ENCODE measurements around the gene EBF3.

The EBF3 gene

GRCh38 chr10:129960481-129961156, 3.5 kb downstream of the EBF3 start:
- no peak for DNase-seq (ENCODE audit: low read depth in 2 of 2, low spot score in 1 of 2)

DNA sequence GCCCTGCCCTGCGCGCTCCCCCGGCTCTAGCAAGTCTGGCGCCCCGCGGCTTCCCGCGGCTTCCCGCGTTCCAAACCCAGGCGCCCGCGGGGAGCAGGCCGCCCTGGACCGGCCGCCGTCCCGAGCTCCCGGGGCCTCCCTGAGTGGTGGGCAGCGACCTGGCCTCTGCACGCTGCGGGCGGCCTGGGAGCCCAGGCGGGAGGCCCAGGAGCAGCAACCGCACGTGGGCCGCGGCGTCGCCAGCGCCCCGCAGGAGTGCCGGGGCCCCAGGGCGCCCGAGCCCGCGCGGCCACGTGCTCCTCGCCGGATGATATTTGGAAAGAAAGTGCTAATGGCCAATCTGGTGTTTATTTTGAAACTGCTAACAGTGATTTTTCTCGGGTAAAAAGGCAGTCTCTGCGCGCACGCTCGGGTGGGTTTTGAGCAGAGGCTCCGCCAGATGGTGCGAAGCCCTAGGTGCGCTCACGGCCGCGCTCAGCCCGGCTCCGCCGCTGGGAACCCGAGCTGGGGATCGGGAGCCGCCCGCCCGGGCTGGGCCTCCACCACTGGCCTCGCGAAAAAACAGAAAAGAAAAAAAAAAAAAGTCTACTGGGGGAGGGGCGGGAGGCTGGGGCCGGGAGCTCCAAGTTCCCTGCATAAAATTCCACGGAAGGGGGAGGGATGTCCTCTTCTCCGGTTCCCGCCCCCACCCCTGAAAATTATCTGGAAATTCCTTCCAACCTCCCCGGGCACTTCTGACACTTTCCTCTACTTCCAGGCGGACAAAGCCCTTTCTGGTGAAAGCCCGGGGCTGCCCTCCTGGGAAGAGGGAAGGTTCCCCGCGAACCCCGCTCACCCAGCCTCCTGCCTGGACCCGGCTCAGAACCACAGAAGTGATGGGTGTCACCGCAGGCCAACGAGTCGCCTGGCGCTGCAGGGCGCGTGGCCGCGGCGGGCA, 4.3 kb downstream of the EBF3 start:
- no peak for DNase-seq (ENCODE audit: low read depth in 2 of 2, low spot score in 1 of 2)

DNA sequence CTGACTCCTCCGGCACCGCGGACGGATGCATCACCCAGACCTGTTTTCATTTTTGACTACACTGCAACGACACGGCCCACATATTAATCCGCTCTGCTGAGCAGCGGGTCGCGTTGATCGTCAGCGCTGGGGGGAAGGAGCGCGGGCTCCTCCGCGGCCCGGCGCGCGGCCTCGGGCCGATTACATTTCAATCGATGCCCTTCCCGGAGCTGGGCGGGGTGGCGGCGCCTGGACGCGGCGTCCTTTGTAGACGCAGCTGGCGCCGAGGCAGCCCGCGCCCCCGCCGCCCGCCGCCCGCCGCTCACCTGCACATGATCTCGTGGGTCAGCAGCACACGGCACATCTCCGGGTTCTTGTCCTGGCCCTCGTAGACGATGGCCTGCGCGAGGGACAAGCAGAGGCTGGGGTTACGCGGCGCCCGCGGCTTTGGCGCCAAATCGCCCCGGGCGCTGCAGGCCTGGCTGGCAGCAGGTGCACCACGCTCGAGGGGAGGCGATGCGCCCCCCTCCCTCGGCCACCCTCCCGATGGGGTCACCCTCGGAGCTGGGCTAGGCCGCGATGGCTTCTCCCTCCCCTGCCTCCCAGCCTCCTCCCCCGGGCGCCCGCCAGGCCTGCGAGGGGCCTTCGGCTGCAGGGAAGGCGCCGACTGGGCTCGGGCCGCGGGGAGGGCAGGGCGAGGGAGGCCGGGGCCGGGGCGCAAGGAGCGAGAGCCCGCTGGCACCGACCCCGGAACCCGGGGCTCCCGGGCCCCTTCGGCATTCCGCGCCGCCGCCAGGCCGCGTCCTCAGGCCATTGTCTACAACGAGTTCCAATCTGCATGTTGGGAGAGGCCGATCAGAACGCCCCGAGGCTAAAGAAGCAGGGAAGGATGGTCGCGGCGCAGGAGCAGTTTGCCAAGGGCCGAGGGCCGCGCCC, 5.2 kb downstream of the EBF3 start:
- DNase-seq (ENCODE audit: low read depth in 2 of 2, low spot score in 1 of 2) = no peak

DNA sequence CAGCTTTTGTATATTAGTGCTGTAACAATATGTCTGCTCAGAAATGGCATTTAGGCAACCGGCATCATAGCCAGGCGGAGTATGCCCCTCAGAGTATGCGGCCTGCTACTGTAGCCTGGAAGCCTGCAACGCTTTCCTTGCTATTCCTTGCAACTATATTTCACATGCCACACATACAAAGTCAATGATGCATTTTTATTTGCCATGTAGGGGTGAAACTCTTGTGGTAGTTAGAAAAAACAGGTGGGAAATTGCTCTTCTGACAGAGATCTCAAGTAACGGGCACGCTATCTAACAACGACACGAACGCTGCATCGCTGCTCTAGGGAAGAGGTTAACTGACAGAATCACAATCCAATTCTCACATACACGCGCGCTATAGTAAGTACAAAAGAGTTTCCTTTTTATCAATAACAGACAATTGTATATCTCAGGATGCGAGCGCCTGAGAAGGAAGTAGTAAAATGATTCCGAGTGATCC, 5.9 kb downstream of the EBF3 start:
- DNase-seq (ENCODE audit: low read depth in 2 of 2, low spot score in 1 of 2) = no peak

- no peak for DNase-seq (ENCODE audit: low read depth in 2 of 2, low spot score in 1 of 2)
Measured at GRCh38 chr10:129956876-129957673, 7.0 kb downstream of the EBF3 start.

- DNase-seq (ENCODE audit: low read depth in 2 of 2, low spot score in 1 of 2) = no peak
Measured at GRCh38 chr10:129956286-129956670, 7.8 kb downstream of the EBF3 start.

DNA sequence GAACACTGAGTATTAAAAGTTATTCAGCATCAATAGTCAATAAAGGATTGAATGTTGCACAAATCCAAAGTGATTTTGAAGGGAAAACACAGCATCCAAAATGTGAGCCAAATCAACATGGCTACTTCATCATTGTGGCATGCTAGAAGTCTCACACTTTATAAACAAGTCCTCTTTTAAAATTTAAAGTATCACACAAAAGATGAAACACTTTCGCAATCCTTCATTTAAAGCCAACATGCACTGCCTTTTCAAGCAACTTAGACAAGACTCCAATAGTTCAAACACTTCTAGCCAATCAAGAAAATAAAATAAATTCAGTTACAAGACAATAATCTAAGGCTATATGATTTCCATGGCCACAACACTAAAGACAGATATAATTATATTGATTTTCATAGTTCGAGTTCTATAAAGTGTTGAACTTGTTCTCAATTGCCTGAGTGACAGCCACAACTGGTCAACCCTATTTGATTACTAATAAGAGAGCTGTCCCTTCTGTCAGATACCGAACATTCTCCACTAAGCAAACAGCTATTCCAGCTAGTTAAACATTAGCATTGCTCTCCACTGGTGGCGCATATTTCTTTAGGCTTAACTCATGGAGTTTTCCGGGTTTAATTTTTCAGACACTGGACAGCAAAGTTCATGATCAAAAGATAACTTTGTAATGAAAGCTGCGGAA, 8.3 kb downstream of the EBF3 start:
- no peak for DNase-seq (ENCODE audit: low read depth in 2 of 2, low spot score in 1 of 2)

DNA sequence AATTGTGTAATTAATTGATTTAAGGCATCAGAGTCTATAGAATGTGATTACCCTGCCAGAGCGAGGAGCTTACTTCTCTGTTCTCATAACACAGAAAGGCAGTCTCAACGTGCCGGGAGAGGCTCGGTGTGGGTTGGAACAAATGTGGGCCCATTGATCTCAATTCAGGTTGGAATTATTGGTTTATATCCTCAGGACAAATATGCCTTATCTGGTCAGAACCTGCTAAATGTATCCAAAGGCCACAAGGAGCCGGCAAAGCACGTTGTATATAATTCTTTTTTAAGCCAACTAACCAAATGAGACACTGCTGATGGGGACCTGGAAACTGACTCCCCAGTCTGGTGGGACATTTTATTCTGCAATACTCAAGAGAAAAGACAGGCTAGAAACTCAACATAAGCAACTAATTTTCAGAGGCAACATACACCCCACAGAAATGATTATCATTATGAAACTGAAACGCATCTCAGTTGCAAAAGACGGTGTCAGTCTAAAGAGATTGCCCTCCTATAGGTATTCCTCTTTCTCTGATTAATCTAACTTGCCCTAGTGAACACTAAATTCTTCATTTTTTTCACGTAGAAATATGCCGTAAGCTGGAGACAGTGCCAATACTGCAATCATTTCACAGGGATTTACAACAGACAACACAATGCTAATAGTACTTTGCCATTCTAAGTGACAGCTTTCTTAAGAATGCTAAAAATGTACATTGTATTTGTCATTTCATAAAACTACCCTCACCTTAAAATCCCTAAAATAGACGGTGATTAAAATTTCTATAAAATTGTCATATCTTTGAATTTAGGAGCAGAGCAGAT, 9.4 kb downstream of the EBF3 start:
- DNase-seq (ENCODE audit: low read depth in 2 of 2, low spot score in 1 of 2) = no peak

GRCh38 chr10:129953119-129954051, 10.7 kb downstream of the EBF3 start:
- no peak for DNase-seq (ENCODE audit: low read depth in 2 of 2, low spot score in 1 of 2)

- DNase-seq (ENCODE audit: low read depth in 2 of 2, low spot score in 1 of 2) = no peak
Measured at GRCh38 chr10:129952378-129953118, 11.5 kb downstream of the EBF3 start.

GRCh38 chr10:129951970-129952265, 12.2 kb downstream of the EBF3 start:
- DNase-seq (ENCODE audit: low read depth in 2 of 2, low spot score in 1 of 2) = no peak

- no peak for DNase-seq (ENCODE audit: low read depth in 2 of 2, low spot score in 1 of 2)
Measured at GRCh38 chr10:129951101-129951969, 12.7 kb downstream of the EBF3 start.

DNA sequence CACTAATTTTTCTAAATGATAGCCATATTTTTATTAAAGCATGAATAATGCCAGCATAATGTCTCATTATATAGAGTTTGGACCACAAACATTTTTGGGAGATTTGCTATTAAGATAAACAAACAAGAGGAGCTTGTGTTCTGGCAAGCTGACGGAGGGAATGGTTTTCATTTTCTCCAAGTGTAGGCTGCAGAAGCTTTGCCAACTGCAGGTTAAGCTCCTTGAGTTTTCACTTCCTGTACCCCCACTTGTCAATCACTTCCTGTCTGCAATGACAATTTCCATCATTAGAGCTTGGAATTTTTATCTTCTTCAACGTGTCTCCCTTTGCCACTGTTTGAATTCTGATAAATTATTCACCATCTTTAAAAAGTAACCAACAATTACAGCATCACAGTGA, 13.4 kb downstream of the EBF3 start:
- DNase-seq (ENCODE audit: low read depth in 2 of 2, low spot score in 1 of 2) = no peak

DNA sequence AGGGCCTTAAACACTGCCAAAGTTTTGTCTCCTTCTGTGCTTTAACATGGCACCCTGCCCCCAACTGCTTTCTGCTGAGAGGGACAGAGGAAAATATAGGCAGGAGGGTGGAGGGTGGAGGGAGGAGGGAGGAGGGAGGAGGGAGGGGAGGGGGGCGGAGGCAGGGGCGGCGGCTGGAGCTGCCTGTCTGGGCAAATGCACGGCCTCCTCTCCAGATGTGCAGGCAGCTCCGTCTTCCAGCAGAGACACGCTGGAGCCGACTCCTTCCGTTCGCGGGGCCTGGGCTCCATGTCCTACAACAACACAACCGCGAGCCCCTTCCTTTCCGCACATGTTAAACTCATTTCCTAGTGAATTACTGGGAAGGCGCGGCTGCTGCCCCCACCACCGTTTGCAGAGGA, 14.2 kb downstream of the EBF3 start:
- DNase-seq (ENCODE audit: low read depth in 2 of 2, low spot score in 1 of 2) = no peak

- no peak for DNase-seq (ENCODE audit: low read depth in 2 of 2, low spot score in 1 of 2)
Measured at GRCh38 chr10:129949411-129949810, 14.7 kb downstream of the EBF3 start.

DNA sequence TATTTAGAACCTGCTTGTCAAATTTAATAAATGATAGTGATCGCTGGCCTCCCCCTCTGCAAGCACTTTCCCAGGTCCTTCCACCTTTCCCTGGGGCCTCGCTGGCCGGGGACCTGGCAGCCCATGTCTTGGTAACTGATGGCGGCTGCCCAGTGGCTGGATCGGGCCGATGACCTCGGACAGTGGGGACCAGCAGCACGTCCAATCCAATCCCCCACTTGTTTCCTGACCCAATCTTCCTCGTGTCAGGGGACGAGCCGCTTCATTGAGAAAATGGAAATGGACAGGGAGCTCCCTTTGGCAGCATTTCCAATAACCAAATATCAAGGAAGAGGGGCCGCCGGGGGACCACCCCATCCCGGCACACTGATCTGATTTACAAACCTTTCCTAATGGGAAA, 17.2 kb downstream of the EBF3 start:
- no peak for DNase-seq (ENCODE audit: low read depth in 2 of 2, low spot score in 1 of 2)
